Fibroblast of skin of abdomen (primary cell): ENCODE results near the gene NYAP2.

Source experiments
- DNase-seq: peaks from one replicate; pipeline ENCODE4 v3.0.0-alpha.2; 2013

NYAP2 gene

DNA sequence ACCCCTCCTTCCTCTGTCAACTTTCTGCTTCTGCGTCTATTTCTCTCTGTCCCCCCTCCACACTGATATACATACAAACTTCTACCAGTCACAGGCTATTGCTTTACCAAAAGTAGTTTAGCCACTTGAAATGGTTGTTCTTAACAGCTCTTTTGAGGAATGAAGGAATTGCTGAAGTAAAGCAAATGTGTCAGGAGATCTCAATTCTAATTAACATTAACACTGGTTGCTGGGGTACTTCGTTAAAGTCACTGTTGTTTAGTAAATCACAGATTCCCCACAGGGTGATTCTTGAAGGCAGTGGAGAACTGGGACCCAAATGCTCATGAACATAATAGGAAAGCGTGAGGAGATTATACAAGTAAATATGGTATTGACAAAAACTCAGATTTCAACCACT, 232.8 kb downstream of the NYAP2 start:
- DNase-seq, result no peak

- DNase-seq, result no peak
Measured at GRCh38 chr2:225636558-225636957, 237.0 kb downstream of the NYAP2 start.

DNA sequence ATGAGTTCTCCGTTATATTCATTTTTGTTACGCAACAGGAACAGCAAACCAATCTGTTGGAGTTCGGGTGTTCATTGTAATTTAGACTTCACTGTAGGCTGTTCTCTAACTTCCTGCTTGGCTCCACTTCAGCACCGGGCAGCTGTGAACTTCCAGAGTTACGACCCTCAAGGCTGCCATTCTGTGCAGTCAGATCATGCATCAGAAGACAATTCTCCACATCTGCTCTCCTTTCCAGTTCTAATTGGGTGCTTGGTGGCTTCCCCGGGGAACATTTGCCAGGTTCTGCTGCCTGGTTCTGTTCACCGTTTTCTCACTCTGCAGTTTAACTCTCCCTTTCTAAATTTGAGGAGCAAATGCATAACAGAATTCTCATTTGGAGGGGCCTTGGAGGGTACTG, 237.7 kb downstream of the NYAP2 start:
- peak; percentile 17 for DNase-seq

DNA sequence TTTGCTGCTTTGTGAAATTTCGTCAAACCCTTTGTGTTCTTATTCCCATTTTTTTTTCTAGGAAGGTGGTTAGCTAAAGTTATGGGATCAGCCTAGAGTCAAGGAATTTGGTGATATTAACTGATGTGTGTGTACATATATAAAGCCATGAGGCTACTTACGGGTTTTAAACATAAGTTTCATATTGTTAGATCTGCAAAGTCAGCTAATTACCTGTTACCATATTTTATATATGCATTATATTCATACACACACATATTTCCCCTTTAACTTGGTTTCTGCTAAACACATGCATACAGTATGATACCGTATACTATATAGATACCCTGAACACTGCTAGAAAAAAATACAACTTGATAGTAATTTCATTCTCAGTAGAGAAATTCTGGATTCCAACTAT, 241.0 kb downstream of the NYAP2 start:
- DNase-seq, result no peak

DNA sequence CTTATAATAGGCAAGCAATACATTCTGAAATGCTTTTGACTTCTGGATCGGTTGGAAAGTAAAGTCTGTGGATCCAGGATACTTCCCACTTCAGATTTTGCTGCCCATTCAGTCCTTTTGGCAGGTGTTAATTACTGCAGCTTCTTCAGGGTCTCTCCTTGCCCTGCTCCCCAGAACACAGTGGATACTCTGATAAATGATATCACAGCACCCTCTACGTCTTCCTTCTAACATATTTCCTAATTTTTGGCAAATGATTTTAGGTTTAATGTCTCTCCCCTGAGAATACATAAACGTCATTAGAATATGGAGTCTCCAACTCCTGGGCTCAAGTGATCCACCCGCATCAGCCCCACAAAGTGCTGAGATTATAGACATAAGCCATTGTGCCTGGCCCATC, 249.8 kb downstream of the NYAP2 start:
- DNase-seq, result no peak

GRCh38 chr2:225650041-225650440, 250.5 kb downstream of the NYAP2 start:
- DNase-seq, result no peak

GRCh38 chr2:225660262-225661131, 261.0 kb downstream of the NYAP2 start:
- DNase-seq, result peak; percentile 59

DNA sequence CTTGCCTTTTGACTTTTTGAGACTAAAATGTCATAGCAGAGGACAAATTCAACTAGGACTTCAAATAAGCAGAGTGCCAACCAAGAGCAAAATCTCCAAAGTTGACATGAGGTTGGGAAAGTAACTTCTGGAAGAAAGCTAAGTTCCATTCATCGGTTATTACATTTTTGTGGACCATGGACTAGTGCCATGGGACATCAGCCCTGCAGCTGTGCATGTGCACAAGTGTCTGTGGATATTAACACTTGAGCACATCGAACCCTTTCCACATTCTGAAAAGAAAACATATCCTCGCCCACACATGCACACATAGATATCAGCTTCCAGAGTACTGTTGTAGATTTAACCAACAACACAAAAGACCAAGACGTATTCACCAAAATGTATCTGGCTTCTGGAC, 262.6 kb downstream of the NYAP2 start:
- DNase-seq, result no peak

DNA sequence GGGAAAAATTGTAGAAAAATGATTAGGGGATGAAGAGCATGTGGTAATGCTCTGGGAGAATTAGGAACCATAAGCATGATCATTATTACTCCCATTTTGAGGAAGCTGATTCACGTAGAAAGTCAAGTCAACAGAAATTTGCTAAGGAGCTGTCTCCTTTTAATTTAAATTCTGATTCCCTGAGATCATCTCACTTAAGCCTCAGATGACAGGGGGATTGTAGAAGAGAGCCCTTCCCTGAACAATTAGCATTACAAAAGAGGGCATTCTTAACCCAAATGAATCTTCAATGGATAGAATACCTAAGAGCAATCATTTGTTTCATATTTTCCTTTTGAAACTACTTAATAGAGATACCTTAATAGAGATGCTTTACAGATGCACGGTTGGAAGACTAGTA, 267.9 kb downstream of the NYAP2 start:
- DNase-seq, result peak; percentile 30

GRCh38 chr2:225668606-225669266, 269.2 kb downstream of the NYAP2 start:
- DNase-seq, result peak; percentile 64

GRCh38 chr2:225670111-225670974, 270.8 kb downstream of the NYAP2 start:
- DNase-seq, result peak; percentile 50

GRCh38 chr2:225678792-225679191, 279.3 kb downstream of the NYAP2 start:
- no peak for DNase-seq

DNA sequence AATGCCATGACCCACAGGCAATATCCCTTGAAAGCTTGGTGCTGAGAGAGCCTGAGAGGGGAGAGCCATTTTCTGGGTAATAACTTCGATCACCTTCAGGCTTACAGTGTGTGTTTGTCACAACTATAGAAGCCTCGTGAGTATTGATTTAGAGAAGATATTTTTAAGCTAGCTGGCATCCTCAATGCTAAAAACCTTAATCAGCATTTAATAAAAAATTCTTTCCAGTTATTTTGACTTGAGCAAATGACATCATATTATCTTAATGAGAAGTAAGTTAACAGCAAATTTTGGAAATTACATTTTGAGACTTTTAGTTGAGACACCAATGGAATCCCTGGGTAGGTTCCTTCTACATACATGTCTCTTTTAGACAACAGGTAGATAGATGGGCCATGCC, 283.7 kb downstream of the NYAP2 start:
- no peak for DNase-seq

DNA sequence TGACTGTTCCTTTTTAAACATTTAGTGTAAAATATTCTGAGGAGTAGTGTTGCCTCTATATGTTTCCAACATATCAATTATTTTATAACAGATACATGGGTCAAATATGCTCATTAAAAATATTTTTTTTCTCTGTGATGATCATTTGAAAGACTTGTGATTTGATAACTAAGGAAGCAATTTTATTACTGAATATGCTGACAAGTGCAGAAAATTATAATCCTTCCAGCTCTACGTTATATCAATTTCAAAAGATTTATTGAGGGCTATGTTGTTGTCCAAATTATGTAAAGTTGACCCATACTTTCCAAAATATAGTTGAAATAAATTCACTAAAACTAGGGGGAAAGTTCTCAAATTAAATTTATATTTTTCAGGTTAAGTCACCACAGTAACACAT, 290.6 kb downstream of the NYAP2 start:
- no peak for DNase-seq

DNA sequence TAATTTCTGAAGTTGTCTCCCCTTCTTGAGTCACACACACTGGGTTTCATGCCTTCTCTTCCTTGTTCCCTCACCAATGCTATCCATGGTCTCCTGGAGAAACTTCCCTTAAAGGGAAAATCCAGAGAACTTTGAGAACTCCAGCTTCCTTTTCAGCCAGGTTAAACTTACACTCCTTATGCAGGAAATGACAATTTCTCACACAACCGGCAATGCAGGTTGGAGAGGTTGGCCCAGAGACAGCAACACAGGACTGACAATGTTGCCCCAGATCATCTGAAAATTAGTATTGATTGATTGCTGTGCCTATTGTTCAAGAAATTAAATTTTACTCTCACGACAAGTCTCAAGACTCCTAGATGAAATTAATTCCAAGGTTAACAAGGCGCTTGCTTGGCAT, 292.2 kb downstream of the NYAP2 start:
- DNase-seq, result no peak

- no peak for DNase-seq
Measured at GRCh38 chr2:225693259-225693658, 293.7 kb downstream of the NYAP2 start.

- no peak for DNase-seq
Measured at GRCh38 chr2:225694664-225695063, 295.2 kb downstream of the NYAP2 start.

DNA sequence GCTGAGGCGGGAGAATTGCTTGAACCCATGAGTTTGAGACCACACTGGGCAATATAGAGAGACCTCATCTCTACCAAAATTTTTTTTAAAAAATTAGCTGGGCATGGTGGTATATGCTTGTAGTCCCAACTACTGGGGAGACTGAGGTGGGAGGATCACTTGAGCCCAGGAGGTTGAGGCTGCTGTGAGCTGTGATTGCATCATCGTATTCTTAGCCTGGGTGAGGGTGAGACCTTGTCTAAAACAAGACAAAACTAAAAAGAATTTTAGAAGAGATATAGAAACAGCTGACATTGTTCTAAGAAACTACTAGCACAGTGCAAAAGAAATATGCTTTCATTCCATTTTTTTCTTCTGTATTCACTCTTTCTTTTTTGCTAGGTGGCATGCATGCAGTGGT, 298.4 kb downstream of the NYAP2 start:
- DNase-seq, result no peak
